ENCODE measurements around the gene PTPRD.

PTPRD gene

GRCh38 chr9:9326749-9327148 lies 1286.1 kb downstream of the PTPRD start:
- TF ChIP-seq TAF1 (IDR thresholded peaks at IDR 0.05; ENCODE audit: borderline replicate concordance, insufficient read depth, low read length) (no peak), SIN3A (IDR thresholded peaks at IDR 0.05; ENCODE audit: borderline replicate concordance, insufficient read depth, low read length) (no peak), POLR2AphosphoS5 (IDR thresholded peaks at IDR 0.05; ENCODE audit: low read depth, low read length) (no peak), REST (IDR thresholded peaks at IDR 0.05; ENCODE audit: insufficient read depth in 1 of 2, low read depth in 2 of 2, low read length in 2 of 2) (no peak), FOXP2 (optimal IDR thresholded peaks at IDR 0.05; ENCODE audit: borderline replicate concordance, extremely low read depth, extremely low read length, insufficient read depth) (no peak)

GRCh38 chr9:9319007-9319406 lies 1293.8 kb downstream of the PTPRD start:
- TF ChIP-seq FOXP2 (optimal IDR thresholded peaks at IDR 0.05; ENCODE audit: borderline replicate concordance, extremely low read depth, extremely low read length, insufficient read depth) (no peak), TAF1 (IDR thresholded peaks at IDR 0.05; ENCODE audit: borderline replicate concordance, insufficient read depth, low read length) (no peak), REST (IDR thresholded peaks at IDR 0.05; ENCODE audit: insufficient read depth in 1 of 2, low read depth in 2 of 2, low read length in 2 of 2) (no peak), POLR2AphosphoS5 (IDR thresholded peaks at IDR 0.05; ENCODE audit: low read depth, low read length) (no peak), SIN3A (IDR thresholded peaks at IDR 0.05; ENCODE audit: borderline replicate concordance, insufficient read depth, low read length) (no peak)

- no peak for TF ChIP-seq TAF1 (IDR thresholded peaks at IDR 0.05; ENCODE audit: borderline replicate concordance, insufficient read depth, low read length)
- TF ChIP-seq SIN3A (IDR thresholded peaks at IDR 0.05; ENCODE audit: borderline replicate concordance, insufficient read depth, low read length): no peak
- TF ChIP-seq REST (IDR thresholded peaks at IDR 0.05; ENCODE audit: insufficient read depth in 1 of 2, low read depth in 2 of 2, low read length in 2 of 2): no peak
- TF ChIP-seq POLR2AphosphoS5 (IDR thresholded peaks at IDR 0.05; ENCODE audit: low read depth, low read length): no peak
- TF ChIP-seq FOXP2 (optimal IDR thresholded peaks at IDR 0.05; ENCODE audit: borderline replicate concordance, extremely low read depth, extremely low read length, insufficient read depth): no peak
Observed at GRCh38 chr9:9305600-9305999, 1307.2 kb downstream of the PTPRD start.

- TF ChIP-seq POLR2AphosphoS5 (IDR thresholded peaks at IDR 0.05; ENCODE audit: low read depth, low read length) (no peak), FOXP2 (optimal IDR thresholded peaks at IDR 0.05; ENCODE audit: borderline replicate concordance, extremely low read depth, extremely low read length, insufficient read depth) (no peak), REST (IDR thresholded peaks at IDR 0.05; ENCODE audit: insufficient read depth in 1 of 2, low read depth in 2 of 2, low read length in 2 of 2) (no peak), TAF1 (IDR thresholded peaks at IDR 0.05; ENCODE audit: borderline replicate concordance, insufficient read depth, low read length) (no peak), SIN3A (IDR thresholded peaks at IDR 0.05; ENCODE audit: borderline replicate concordance, insufficient read depth, low read length) (no peak)
Observed at GRCh38 chr9:9299134-9299533, 1313.7 kb downstream of the PTPRD start.

- no peak for TF ChIP-seq TAF1 (IDR thresholded peaks at IDR 0.05; ENCODE audit: borderline replicate concordance, insufficient read depth, low read length)
Observed at GRCh38 chr9:9286001-9286400, 1326.8 kb downstream of the PTPRD start.

Measured in PFSK-1 (cell line).